ENCODE results near the gene HERC2.
A peak's percentile ranks its signal among the peaks of the same experiment; 100 is the strongest.
"Not testable (repeated sequence)": the region's sequence is repeated elsewhere in the genome, so short reads cannot be mapped to it uniquely, and the experiment has no call there.

HERC2 gene

DNA sequence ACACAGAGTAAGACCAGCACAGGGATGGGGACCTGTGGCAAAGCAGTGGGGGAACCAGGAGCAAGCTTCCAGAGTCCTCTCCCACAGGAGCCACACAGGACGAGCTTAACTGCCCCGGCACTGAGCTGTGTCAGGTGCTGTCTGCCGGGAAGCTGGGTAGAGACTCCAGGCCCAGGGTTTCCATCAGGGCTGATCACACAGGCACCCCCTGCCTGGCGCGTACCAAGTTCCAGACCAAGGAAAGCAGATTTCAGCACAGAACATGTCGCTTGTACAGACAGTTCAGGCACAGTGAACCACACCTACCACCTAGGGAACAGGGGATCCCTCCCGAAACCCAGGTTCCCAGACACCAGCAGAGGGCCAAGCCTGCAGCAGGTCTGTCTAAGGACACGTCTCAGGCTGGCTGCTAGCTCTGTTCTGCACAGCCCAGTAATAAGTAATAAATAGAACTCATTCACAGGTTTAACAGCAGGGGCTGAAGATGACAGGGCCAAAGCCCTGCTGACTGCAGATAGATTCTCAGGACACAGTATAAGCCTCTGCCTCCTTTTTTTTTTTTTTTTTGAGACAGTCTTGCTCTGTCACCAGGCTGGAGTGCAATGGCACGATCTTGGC is 192.6 kb downstream of the HERC2 start:
- no peak for DNase-seq (ENCODE audit: low spot score)

GRCh38 chr15:28128031-28128430 is 193.9 kb downstream of the HERC2 start:
- no peak for DNase-seq (ENCODE audit: low spot score)

DNA sequence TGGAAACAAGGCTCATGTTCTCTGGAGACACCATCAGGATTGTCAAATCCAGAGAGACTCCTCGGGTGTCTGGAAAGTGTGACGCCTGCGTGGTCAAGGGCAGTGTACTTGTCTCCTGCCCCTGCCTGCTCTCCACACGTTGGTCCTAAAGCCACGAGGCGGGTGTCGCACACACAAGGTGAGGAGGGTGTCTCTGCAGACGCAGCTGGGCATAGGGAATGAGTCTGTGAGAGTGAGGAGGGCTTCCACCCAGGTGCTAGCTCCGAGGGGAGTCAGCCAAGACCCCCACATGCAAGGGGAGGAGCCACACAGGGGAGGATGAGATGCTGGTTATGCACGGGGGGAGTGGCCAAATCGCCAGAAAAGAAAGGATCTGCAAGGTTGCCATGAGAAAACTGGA is 194.9 kb downstream of the HERC2 start:
- no peak for DNase-seq (ENCODE audit: low spot score)

DNA sequence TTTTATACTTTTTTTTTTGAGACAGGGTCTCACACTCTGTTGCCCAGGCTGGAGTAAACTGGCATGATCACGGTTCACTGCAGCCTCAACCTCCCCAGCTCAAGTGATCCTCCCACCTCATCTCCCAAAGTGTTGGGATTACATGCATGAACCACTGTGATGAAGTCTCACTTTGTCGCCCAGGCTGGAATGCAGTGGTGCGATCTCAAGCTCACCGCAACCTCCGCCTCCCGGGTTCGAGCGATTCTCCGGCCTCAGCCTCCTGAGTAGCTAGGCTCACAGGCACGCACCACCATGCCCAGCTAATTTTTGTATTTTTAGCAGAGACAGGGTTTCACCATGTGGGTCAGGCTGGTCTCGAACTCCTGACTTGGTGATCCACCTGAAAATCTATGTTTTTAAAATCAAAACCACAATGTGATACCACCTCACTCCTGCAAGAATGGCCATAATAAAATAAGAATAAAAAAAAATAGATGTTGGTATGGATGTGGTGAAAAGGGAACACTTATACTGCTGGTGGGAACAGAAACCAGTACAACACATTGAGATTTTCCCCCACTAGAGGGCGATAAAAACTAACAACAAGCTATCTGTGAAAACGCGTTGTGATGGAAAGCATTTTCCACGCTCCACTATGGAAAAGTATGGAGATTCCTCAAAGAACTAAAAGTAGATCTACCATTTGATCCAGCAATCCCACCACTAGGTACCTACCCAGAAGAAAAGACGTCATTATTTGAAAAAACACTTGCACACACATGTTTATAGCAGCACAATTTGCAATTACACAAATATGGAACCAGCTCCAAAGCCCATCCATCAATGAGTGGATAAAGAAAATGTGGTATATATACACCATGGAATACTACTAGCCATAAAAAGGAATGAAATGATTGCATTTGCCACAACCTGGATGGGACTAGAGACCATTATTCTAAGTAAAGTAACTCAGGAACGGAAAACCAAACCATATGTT is 196.0 kb downstream of the HERC2 start:
- DNase-seq (ENCODE audit: low spot score): peak; percentile 59

- DNase-seq (ENCODE audit: low spot score): peak; percentile 1
These were observed 197.1 kb downstream of the HERC2 start for GRCh38 chr15:28124841-28125240.

DNA sequence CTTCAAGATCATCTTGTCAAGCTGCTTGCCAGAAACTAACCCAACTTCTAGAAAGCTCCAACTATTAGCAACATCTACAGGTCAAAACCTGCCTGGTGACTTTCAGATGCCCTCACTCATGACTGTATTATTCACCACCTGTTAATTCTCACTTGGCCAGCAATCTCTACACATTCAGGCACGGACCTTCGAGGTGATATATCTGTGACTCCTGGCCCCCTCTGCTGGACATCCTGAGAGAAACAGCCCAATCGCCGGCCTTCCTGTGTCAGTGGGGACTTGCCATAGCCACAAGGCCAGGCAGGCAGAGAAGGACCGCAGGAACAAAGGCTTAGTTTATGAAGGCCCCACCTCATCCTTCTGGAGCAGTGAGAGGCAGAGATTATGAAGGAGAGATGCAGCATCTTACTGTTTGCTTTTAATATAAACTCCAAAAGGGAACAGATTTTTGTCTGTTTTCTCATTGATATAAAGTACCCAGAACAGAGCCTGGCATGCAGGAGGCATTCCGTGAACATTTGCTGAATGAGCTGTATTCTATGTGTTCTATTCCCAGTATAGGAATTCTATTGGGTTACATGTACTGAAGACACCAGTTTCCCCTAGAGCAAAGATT is 198.5 kb downstream of the HERC2 start:
- DNase-seq (ENCODE audit: low spot score): peak; percentile 81

DNA sequence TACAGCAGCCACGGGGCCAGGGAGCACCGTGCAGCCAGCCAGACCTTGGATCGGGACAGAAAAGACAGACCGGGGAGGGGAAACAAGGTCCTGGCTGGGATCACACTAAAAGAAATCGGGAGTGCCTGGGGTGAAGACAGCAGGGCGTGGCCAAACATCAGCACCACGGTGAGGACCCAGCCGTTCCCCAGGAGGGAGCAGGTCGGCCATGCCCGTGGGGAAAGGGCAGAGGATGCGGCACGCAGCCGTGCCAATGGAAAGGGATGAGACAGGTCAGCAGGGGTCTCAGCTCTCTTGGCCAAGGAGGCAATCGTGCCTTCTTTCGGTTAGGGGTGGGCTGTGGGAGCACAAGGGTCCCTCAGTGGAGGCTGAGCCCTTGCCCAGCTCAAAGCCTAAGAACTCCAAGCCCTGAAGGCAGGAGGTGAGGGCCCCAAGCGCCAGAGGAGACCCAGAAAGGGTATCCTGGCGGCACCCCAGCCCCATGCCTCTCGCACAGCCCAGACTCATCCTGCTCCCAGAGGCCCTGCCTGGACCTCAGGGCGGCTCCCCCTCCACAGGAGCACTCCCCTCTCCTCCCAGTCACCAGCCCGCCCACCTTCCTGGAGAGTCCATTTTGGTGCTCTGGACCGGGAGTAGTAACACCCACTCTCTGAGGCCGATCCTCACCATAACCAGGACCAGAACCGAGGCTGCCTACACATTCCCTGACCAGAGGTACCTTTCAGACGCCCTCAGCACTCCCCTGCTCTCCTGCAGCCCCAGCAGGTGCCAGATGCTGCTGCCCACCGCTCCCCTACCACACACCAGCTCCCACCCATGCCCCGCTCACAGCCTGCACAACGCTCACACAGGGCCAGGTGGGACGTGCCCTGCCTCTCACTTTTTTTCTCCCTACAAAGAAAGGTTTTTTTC is 199.7 kb downstream of the HERC2 start:
- no peak for DNase-seq (ENCODE audit: low spot score)

DNA sequence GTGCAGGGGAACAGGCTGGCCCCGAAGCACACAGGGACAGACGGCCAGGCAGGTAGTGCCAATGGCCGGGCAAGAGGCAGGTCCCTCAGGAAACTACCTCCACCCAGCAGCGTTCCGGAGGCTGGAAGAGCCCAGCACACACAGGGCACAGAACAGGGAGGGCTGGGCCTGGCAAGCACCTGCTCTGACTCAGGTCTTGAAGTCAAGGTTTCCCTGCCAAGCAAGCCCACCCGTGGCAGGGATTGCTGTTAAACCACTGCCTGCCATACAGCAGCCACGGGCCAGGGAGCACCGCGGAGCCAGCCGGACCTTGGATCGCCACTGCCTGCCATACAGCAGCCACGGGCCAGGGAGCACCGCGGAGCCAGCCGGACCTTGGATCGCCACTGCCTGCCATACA is 200.4 kb downstream of the HERC2 start:
- DNase-seq (ENCODE audit: low spot score): not testable (repeated sequence)

DNA sequence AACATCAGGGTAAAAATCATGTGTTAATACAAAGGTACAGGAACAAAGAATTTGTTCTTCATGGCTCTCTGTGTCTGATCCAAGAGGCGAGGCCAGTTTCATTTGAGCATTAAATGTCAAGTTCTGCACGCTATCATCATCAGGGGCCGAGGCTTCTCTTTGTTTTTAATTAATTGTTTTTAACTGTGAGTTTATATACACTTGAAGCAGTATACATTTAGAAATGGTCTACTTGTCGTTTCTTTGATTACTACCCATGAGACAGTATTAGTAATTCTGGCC is 201.7 kb downstream of the HERC2 start:
- DNase-seq (ENCODE audit: low spot score): no peak

- no peak for DNase-seq (ENCODE audit: low spot score)
These were observed 203.4 kb downstream of the HERC2 start for GRCh38 chr15:28118531-28118930.

GRCh38 chr15:28118083-28118482 is 203.9 kb downstream of the HERC2 start:
- no peak for DNase-seq (ENCODE audit: low spot score)

DNA sequence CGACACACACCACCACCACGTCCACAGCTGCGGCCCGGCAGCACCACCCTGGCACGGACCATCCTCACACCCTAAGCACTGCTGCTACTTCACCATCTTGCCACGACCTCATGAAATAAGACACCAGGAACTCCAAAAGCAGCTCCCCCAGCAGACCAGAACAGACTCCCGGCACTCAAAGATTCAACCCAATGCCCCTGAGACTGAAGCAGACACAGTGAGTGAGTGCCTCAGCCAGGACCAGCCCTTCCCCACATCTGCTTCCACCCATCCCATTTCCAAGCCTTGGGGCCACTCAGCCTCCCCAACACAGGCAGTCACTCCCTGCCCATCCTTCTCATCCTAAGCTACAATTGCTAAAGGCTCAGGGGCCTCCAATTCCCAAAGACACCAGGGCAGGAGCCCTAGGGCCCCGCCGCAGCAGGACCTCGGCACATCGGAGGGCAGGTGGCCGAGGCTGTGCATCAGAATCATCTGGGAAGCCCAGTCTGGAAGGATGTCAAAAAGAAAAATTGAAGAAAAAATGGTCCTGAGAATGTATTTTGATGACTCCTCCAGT is 204.5 kb downstream of the HERC2 start:
- DNase-seq (ENCODE audit: low spot score): no peak

GRCh38 chr15:28116521-28117431 is 205.2 kb downstream of the HERC2 start:
- no peak for DNase-seq (ENCODE audit: low spot score)

DNA sequence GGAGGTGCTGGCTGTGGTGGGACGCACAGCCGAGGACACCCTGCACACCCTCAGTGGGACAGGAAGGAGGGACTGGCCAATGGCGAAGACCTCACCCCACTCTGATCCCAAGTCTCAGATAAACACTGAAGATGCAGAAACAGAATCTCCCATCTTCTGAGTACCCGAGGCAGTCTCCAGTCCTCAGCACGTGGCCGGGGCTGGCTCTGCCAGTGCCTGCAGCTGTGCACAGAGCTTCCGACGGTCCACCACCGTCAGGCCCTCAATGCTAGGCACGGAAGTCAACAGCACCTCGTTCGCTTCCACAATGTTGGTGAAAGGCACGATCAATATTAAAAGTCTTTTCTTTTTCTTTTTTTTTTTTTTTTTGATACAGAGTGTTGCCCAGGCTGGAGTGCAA is 206.1 kb downstream of the HERC2 start:
- no peak for DNase-seq (ENCODE audit: low spot score)

DNA sequence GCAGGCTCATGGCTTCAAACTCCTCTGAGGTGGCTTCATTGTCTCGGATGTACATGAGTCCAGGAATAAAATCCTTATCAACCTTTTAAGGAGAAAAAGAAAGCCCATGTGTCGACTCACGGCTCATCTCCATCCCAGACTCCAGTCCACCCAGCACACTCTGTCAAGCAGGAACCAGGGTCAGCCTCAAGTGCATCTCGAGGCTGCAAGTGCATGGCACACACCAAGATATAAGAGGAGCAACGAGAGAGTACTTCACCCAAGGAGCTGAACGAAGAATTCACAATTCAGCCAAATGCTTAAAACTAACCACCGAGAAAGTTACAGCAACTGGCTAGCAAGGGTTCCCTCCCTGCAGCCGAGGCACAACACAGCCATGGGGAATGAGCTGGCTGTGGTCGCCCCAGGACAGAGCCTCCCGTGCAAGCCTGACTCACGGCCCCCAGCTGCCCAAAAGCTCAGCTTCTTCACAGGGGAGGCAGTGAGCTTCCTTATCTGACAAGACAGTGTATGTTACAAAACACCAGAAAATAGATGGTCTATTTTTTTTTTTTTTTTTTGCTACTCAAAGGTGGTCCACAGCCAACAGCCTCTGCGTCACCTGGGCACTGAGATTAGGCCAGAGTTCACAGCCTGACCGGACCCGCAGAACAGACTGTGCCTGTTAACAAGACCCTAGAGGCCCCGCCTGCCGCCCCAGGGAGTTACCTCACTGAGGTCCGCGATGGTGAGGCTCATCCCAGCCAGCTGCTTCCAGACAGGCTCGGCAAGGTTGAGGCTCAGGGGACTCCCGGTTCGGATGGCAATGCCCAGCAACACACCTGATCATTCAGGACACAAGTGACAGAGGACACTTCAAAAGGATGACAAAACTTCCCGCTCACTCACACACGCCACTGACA is 207.0 kb downstream of the HERC2 start:
- no peak for DNase-seq (ENCODE audit: low spot score)

DNA sequence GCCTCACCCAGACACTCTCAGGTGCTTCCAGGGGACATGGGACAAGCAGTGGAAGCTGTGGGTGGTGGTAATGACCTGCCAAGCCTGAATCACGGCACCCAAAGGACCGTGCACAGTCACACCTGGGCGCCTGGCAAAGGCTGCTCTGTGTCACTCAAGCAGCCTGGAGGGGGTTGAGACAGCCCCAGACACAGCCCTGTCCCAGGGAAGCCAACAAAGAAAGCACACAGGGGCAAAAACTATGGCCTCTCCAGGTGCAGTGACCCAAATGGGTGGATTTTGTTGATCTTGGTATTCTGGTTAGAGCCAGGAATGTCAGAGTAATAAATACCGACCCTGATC is 207.9 kb downstream of the HERC2 start:
- no peak for DNase-seq (ENCODE audit: low spot score)

- DNase-seq (ENCODE audit: low spot score): no peak
These were observed 208.4 kb downstream of the HERC2 start for GRCh38 chr15:28113394-28114113.

- no peak for DNase-seq (ENCODE audit: low spot score)
These were observed 209.0 kb downstream of the HERC2 start for GRCh38 chr15:28112962-28113361.

GRCh38 chr15:28112101-28112760 is 209.7 kb downstream of the HERC2 start:
- DNase-seq (ENCODE audit: low spot score): no peak

All from hepatic stellate cell (primary cell).